Superior temporal gyrus (tissue), 1 donor: ENCODE results near the gene TRMT112.
"Not testable (repeated sequence)": the region's sequence is repeated elsewhere in the genome, so short reads cannot be mapped to it uniquely, and the experiment has no call there.

ENCODE experiments used
- DNase-seq: peaks from one replicate; pipeline ENCODE4 v3.0.0-alpha.2; 2016; ENCODE audit errors: extremely low spot score

TRMT112 gene

GRCh38 chr11:64331569-64332371, 14.4 kb upstream of the TRMT112 start:
- no peak for DNase-seq

- DNase-seq = no peak
Observed at GRCh38 chr11:64330888-64331287, 13.5 kb upstream of the TRMT112 start.

GRCh38 chr11:64327993-64328392, 10.6 kb upstream of the TRMT112 start:
- no peak for DNase-seq

- DNase-seq = no peak
Observed at GRCh38 chr11:64327375-64327774, 10.0 kb upstream of the TRMT112 start.

- no peak for DNase-seq
Observed at GRCh38 chr11:64324692-64325469, 7.5 kb upstream of the TRMT112 start.

GRCh38 chr11:64323984-64324383, 6.6 kb upstream of the TRMT112 start:
- DNase-seq = not testable (repeated sequence)

GRCh38 chr11:64323373-64323772, 6.0 kb upstream of the TRMT112 start:
- DNase-seq = no peak

GRCh38 chr11:64322925-64323260, 5.5 kb upstream of the TRMT112 start:
- no peak for DNase-seq

- DNase-seq = no peak
Observed at GRCh38 chr11:64321533-64321932, 4.2 kb upstream of the TRMT112 start.

- DNase-seq = no peak
Observed at GRCh38 chr11:64321026-64321425, 3.7 kb upstream of the TRMT112 start.

- DNase-seq = no peak
Observed at GRCh38 chr11:64320556-64320955, 3.2 kb upstream of the TRMT112 start.

- no peak for DNase-seq
Observed at GRCh38 chr11:64318766-64319761, 1.7 kb upstream of the TRMT112 start.

GRCh38 chr11:64317961-64318765, 804 bp upstream of the TRMT112 start, which contains the start of gene PRDX5:
Gene PRDX5 (plus strand): TSS chr11:64318121. CDS start chr11:64318216, 95 bp downstream.
- peak; percentile 98 for DNase-seq

GRCh38 chr11:64316672-64317324, 561 bp downstream of the TRMT112 start:
- DNase-seq = no peak

GRCh38 chr11:64315667-64316526, 1.5 kb downstream of the TRMT112 start:
- DNase-seq = not testable (repeated sequence)

- no peak for DNase-seq
Observed at GRCh38 chr11:64314805-64315561, 2.4 kb downstream of the TRMT112 start.

GRCh38 chr11:64314146-64314804, 3.1 kb downstream of the TRMT112 start:
- no peak for DNase-seq

GRCh38 chr11:64313491-64314145, 3.7 kb downstream of the TRMT112 start:
- no peak for DNase-seq
